ENCODE results near the gene C20orf96.

Gene C20orf96

DNA sequence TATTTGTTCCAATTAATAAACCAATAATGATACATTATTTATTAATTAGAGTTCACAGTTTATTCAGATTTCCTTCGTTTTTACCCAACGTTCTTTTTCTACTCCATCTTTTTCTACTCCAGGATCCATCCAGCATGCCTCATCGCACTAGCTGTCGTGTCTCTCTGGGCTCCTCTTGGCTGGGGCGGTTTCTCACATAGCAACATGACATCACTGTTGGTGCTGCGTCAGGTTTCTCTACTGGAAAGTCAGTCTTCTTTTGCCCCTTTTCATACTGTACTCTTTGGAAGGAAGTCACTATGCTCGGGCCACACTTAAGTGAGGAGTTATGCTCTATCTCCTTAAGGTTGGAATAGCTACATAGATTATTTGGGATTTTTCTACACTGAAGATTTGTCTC, 21.1 kb upstream of the C20orf96 start:
- DNase-seq (ENCODE audit: low read depth): no peak

DNA sequence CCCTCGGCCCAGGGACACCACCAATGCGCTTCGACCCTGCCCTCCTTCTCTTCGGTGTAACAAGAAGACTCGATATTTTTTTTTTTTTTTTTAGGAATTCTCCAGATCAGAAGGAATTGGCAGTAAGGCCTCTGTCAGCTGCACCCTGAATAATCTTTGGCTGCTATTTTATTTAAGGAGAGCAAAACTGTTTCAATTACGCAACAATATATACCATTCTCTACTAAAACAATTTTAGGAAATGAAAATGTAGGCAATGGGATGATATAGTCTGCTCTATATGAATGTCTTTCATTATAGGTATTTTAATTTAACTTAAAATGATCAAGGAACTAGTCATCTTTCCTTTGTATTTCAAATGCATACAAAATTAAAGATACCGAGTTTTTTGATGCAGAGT, 20.1 kb upstream of the C20orf96 start:
- no peak for DNase-seq (ENCODE audit: low read depth)

DNA sequence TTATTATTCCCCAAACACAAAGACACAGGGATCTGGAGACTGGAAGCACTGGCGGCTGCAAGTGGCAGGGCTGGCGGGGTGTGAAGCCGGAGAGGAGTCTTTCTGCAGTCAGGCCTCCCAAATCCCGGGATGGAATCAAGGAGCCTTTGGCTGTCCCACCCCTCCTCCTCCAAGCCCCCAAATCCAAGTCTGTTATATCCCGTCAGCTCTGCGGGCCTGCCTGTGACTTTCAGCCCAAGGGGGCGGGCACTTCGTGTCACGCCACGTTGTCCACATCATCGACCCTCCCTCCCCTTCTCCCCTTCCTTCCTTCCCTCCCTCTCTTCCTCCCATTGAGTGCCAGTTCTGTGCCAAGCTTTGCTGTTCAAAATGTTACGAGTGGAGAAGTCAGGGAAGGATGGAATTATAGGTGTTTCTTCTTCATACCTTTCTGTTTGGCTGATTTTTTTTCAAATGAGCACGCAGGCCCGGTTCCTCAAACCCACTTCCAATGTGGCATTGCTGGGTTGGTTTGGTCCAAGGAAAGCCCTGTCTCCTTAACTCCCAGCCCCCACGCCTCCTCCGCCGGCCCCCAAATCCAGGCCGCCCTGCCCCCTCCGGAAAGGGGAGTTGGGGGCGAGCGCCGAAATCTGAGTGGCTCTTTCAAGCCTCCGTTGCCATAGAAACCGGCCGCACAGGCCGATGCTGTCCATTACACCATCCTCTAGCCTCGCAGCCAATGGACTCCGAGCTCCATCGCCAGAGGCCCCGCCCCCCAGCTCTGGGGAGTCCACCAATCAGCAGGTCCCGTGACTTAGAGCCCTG, 19.5 kb upstream of the C20orf96 start:
- peak; percentile 69 for DNase-seq (ENCODE audit: low read depth)

- DNase-seq (ENCODE audit: low read depth): no peak
These were observed 18.8 kb upstream of the C20orf96 start for GRCh38 chr20:309306-309840.

- DNase-seq (ENCODE audit: low read depth): no peak
These were observed 18.0 kb upstream of the C20orf96 start for GRCh38 chr20:308427-309038.

DNA sequence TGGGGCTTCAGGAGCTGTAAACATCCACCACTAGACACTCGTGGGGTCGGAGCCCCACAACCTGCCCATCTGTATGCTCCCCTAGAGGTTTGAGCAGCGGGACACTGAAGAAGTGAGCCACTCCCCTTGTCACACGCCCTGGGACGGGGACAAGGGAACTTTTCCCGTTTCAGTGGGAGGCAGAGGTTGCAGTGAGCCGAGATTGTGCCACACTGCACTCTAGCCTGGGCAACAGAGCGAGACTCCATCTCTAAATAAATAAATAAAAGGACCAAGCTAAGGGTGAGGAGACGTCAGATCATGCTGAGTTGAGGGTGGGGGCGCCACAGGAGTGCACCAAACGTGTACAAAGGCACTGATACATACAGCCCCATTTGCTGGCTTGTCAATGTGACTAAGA, 15.2 kb upstream of the C20orf96 start:
- no peak for DNase-seq (ENCODE audit: low read depth)

DNA sequence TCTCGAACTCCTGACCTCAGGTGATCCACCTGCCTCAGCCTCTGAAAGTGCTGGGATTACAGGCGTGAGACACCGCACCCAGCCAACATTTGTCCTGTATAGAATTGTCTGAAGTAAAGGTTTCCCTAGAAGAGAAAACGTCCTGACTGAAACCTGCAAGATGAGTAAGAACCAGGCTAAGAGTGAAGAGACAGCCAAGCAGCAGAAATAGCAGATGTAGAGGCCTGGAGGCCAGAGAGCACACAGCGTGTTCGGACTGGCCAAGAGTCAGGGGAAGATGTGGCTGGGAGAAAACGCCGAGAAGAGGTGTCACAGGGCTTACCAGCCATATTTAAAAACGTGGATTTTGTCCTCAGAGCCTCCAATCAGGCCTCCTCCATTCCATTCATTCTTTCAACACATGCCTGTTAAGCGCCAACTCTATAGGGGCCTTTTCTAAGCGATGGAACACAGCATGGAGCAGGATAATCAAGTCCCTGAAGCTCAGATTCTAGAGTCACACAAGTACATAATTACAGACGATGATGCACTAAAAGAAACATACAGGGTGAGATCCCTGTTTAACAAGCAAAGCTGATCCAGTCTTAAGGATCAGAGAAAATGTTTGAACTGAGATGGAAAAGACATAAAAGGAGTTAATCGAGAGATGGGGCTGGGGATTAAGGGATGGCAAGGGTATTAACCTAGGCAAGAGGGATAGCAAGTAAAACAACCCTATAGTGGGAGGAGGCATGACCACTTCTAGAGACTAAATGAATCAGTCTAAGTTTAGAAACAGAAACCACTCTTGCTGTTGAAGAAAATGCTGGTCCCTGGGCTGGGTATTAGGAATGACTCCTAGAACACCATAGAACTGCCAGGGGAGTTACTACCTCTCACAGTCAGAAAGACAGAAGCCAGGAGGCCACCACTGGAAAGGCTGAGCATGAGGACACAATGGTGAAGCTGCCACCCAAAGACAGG, 11.6 kb upstream of the C20orf96 start:
- no peak for DNase-seq (ENCODE audit: low read depth)

- no peak for DNase-seq (ENCODE audit: low read depth)
These were observed 9.9 kb upstream of the C20orf96 start for GRCh38 chr20:300345-300990.

- DNase-seq (ENCODE audit: low read depth): no peak
These were observed 8.3 kb upstream of the C20orf96 start for GRCh38 chr20:298776-299391.

DNA sequence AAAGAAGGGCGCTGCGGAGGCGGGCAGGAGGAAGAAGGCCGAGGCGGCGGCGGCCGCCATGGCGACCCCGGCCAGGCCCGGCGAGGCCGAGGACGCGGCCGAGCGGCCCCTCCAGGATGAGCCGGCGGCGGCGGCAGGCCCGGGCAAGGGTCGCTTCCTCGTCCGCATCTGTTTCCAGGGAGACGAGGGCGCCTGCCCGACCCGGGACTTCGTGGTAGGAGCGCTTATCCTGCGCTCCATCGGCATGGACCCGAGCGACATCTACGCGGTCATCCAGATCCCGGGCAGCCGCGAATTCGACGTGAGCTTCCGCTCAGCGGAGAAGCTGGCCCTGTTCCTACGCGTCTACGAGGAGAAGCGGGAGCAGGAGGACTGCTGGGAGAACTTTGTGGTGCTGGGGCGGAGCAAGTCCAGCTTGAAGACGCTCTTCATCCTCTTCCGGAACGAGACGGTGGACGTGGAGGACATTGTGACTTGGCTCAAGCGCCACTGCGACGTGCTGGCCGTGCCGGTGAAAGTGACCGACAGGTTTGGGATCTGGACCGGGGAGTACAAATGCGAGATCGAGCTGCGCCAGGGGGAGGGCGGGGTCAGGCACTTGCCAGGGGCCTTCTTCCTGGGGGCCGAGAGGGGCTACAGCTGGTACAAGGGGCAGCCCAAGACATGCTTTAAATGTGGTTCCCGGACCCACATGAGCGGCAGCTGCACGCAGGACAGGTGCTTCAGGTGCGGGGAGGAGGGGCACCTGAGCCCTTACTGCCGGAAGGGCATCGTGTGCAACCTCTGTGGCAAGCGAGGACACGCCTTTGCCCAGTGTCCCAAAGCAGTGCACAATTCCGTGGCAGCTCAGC, 7.6 kb upstream of the C20orf96 start:
- peak; percentile 26 for DNase-seq (ENCODE audit: low read depth)

GRCh38 chr20:297098-297924, 6.8 kb upstream of the C20orf96 start, which contains the start of gene ZCCHC3:
ZCCHC3 (plus strand) TSS chr20:297570; CDS start chr20:297587, 17 bp downstream.
- peak; percentile 73 for DNase-seq (ENCODE audit: low read depth)

DNA sequence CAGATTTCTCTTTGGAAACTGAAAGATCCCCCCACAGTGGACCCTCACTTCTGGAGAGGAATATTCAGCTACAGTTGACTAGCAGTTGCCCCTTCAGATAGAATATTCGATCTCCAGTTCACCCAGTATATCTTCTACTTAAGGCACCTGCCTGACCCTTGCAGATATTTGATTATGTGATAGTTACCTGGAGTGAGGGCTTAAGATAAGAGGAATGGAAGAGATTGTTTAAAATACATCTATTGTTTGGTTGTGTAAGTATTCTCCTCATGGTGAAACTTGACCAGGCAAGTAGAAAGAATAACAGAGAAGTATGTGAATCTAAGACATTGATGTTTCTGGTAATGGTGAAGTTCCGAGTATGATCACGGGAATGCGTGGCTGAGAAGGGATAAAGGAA, 5.3 kb upstream of the C20orf96 start:
- DNase-seq (ENCODE audit: low read depth): no peak

- no peak for DNase-seq (ENCODE audit: low read depth)
These were observed 4.1 kb upstream of the C20orf96 start for GRCh38 chr20:294602-295001.

- no peak for DNase-seq (ENCODE audit: low read depth)
These were observed 862 bp downstream of the C20orf96 start for GRCh38 chr20:289693-290083.

DNA sequence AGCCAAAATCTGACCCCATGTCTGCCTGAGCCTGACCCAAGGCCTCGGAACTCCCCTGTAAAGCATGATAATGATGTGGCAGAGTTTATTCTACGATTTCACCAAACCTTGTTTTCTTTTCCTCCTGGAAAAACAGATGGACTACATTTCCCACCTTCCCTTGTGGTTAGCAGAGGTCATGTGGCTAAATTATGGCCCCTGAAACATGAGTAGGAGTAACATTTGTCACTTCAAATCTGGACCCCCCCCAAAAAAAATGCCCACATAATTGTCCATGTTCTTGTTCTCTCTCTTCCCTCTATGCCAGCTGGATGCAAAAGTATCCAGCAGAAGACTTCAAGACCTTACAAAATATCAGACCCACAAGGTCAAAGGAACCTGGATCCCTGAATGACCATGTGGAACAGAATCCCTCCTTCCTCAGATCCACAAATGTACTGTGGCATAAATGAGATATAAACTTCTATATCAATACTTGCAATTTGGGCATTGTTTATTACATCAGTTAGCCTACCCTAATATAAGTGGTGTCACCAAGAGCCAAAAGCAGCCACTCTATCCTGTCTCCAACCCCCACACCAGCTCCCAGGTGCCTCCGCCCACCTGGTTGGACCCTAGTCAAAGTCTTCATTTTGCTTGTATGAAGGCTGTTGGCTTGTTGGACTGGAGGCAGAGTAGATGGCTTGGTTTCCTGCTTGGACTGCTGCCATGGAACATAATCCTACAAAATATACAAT, 1.4 kb downstream of the C20orf96 start:
- no peak for DNase-seq (ENCODE audit: low read depth)

DNA sequence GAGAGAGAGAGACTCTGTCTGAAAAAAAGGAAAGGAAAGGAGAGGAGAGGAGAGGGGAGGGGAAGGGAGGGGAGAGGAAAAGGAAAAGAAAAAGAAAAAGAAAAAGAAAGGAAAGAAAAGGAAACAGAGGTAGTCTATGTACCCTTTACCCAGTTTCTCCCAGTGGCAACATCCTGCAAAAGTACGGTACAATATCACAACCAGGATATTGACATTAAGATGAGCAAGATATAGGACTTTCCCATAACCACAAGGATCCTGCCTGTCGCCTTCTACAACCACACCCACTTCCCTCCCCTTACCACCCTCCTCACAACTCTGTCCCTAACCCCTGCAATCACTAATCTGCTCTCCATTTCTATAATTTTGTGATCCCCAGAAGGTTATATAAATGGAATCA, 4.0 kb downstream of the C20orf96 start:
- DNase-seq (ENCODE audit: low read depth): no peak

DNA sequence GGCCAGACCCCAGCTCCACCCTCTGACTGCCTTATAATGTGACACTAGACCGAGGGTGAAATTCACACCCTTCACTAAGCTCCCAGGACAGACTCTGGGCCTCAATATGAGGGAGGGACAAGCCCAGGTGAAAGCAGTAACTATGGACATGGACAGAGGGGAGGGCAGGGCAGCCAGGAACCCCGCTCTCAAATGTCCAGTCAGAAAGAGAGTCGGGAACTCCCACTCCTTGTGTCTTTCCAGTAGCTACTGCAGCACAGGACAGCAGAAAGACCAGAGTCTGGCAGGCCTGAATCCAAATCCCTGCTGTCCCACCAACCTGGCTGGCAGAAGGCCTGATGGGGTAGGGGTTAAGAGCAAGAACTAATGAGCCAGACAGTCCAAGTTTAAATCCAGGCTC, 6.4 kb downstream of the C20orf96 start:
- no peak for DNase-seq (ENCODE audit: low read depth)
